Measurements from ENCODE around the gene FBXL7.

- no peak for TF ChIP-seq CTCF (IDR thresholded peaks at IDR 0.05; ENCODE audit: low read depth, low read length)
- no peak for TF ChIP-seq EZH2phosphoT487 (IDR thresholded peaks at IDR 0.05; ENCODE audit: low read depth)
These were observed 95.1 kb downstream of the FBXL7 start for GRCh38 chr5:15594977-15595568.

All from OCI-LY3 (cell line).